Fibroblast of lung (primary cell): ENCODE measurements around the gene NUP214.

Experiments
- EZH2 ChIP-seq: IDR thresholded peaks from 2 replicates; pipeline ENCODE4 v1.5.1; 2012; ENCODE audit warnings: low read length, control low read depth, mild to moderate bottlenecking; ENCODE audit errors: missing control alignments
- TF ChIP-seq, protein P1 (sequence below), 2 donors: IDR thresholded peaks in 1 of 2; conservative IDR thresholded peaks in 1 of 2; 1 replicate in 1 of 2; 2 replicates in 1 of 2; pipeline ENCODE4 v1.5.1; 2011 to 2012; ENCODE audit warnings: low read length in 2 of 2, control low read depth in 1 of 2, inconsistent platforms in 1 of 2, low read depth in 1 of 2, mild to moderate bottlenecking in 1 of 2

DNA sequence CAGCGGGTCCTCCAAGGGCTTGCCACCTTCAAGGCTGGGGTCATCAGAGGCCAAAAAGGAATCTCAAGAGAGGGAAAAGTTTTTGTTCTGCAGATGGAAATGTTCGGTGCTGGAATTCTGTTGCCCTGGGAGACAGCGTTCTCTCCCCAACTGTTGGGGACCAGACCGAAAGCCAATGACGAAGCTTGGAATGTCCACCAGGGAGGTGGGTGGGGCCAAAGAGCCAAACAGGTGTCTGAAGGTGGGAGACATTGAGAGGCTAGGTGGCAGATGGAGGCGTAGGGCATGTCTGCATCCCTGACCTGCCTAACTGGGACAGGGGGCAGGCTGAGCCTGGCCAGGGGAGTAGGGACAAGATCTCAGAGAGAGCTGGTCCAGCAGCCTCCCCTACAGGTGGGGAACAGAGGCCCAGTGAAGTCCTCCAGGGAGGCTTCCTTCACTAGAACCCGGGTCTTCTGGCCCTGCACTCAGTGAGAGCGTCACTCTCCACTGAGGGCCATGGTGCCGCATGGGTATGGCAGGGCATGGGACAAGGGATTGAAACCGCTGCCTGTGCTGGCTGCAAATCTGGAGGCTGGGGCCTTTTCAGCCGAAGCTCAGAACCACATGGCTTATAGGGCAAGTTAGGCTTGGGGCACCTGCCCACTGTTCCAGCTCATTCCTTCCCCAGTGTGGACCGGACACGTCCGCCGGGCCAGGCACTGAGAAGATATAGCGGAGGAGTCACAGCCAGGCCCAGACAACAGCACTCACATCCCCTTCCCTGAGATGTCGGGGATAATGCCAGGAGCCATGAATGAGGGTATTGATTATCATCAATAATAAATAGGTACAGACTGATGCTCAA is 156.0 kb downstream of the NUP214 start:
- TF ChIP-seq, protein P1, sequence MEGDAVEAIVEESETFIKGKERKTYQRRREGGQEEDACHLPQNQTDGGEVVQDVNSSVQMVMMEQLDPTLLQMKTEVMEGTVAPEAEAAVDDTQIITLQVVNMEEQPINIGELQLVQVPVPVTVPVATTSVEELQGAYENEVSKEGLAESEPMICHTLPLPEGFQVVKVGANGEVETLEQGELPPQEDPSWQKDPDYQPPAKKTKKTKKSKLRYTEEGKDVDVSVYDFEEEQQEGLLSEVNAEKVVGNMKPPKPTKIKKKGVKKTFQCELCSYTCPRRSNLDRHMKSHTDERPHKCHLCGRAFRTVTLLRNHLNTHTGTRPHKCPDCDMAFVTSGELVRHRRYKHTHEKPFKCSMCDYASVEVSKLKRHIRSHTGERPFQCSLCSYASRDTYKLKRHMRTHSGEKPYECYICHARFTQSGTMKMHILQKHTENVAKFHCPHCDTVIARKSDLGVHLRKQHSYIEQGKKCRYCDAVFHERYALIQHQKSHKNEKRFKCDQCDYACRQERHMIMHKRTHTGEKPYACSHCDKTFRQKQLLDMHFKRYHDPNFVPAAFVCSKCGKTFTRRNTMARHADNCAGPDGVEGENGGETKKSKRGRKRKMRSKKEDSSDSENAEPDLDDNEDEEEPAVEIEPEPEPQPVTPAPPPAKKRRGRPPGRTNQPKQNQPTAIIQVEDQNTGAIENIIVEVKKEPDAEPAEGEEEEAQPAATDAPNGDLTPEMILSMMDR (conservative IDR thresholded peaks at IDR 0.05 in 1 of 2, IDR thresholded peaks at IDR 0.05 in 1 of 2; ENCODE audit: low read depth in 1 of 2, low read length in 2 of 2): no peak
- no peak for TF ChIP-seq EZH2
